NCI-H82 treated with DMSO at 0.1 percent for 48 hours (cell line): Measurements from ENCODE around the gene RAB31.

Experiments
- DNase-seq: peaks from one replicate; lab custom pipeline; 2025; ENCODE audit not compliant: unreplicated experiment; lab: John Stamatoyannopoulos, UW

The RAB31 gene

GRCh38 chr18:9786631-9787030 is 78.5 kb downstream of the RAB31 start:
- DNase-seq: no peak

- DNase-seq: no peak
These were observed 78.9 kb downstream of the RAB31 start for GRCh38 chr18:9787036-9787435.

- DNase-seq: no peak
These were observed 79.6 kb downstream of the RAB31 start for GRCh38 chr18:9787712-9788111.

GRCh38 chr18:9788140-9788539 is 80.0 kb downstream of the RAB31 start:
- DNase-seq: no peak

- no peak for DNase-seq
These were observed 80.8 kb downstream of the RAB31 start for GRCh38 chr18:9788860-9789259.

GRCh38 chr18:9790261-9790660 is 82.2 kb downstream of the RAB31 start:
- DNase-seq: no peak

GRCh38 chr18:9791991-9792390 is 83.9 kb downstream of the RAB31 start:
- DNase-seq: no peak

- DNase-seq: no peak
These were observed 84.6 kb downstream of the RAB31 start for GRCh38 chr18:9792565-9793245.

GRCh38 chr18:9796011-9796410 is 87.9 kb downstream of the RAB31 start:
- DNase-seq: no peak

GRCh38 chr18:9796935-9797549 is 88.9 kb downstream of the RAB31 start:
- no peak for DNase-seq

GRCh38 chr18:9802175-9803062 is 94.3 kb downstream of the RAB31 start:
- no peak for DNase-seq

- DNase-seq: no peak
These were observed 95.1 kb downstream of the RAB31 start for GRCh38 chr18:9803063-9803697.

GRCh38 chr18:9803698-9804516 is 95.8 kb downstream of the RAB31 start:
- no peak for DNase-seq

GRCh38 chr18:9804517-9805104 is 96.5 kb downstream of the RAB31 start:
- DNase-seq: no peak

- no peak for DNase-seq
These were observed 98.8 kb downstream of the RAB31 start for GRCh38 chr18:9806905-9807304.

- no peak for DNase-seq
These were observed 100.5 kb downstream of the RAB31 start for GRCh38 chr18:9808295-9809241.

- DNase-seq: no peak
These were observed 101.6 kb downstream of the RAB31 start for GRCh38 chr18:9809697-9810096.

GRCh38 chr18:9810299-9810698 is 102.2 kb downstream of the RAB31 start:
- no peak for DNase-seq
